T-helper 1 cell treated with Interleukin-12 subunit alpha and Interleukin-12 subunit beta and Interleukin-4 antibody, amounts not matched to agents 30 μg/mL and 1 μg/mL, for 36 hours (primary cell): Measurements from ENCODE around the gene REC8.

Source experiments
- H3K27ac Mint-ChIP-seq: one replicate; pipeline ENCODE4 v1.8.0; 2021; ENCODE audit warnings: mild to moderate bottlenecking, mixed read lengths
- H3K27me3 Mint-ChIP-seq: one replicate; pipeline ENCODE4 v1.8.0; 2021; ENCODE audit warnings: low read depth, mixed read lengths
- H3K36me3 Mint-ChIP-seq: one replicate; pipeline ENCODE4 v1.8.0; 2021; ENCODE audit warnings: low read depth, mixed read lengths
- H3K4me1 Mint-ChIP-seq: one replicate; pipeline ENCODE4 v1.8.0; 2021; ENCODE audit warnings: low read depth, mixed read lengths
- H3K4me3 Mint-ChIP-seq: one replicate; pipeline ENCODE4 v1.8.0; 2021; ENCODE audit warnings: mild to moderate bottlenecking, moderate library complexity, mixed read lengths
- H3K9me3 Mint-ChIP-seq: one replicate; pipeline ENCODE4 v1.8.0; 2021; ENCODE audit warnings: mixed read lengths

The REC8 gene, protein sequence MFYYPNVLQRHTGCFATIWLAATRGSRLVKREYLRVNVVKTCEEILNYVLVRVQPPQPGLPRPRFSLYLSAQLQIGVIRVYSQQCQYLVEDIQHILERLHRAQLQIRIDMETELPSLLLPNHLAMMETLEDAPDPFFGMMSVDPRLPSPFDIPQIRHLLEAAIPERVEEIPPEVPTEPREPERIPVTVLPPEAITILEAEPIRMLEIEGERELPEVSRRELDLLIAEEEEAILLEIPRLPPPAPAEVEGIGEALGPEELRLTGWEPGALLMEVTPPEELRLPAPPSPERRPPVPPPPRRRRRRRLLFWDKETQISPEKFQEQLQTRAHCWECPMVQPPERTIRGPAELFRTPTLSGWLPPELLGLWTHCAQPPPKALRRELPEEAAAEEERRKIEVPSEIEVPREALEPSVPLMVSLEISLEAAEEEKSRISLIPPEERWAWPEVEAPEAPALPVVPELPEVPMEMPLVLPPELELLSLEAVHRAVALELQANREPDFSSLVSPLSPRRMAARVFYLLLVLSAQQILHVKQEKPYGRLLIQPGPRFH

DNA sequence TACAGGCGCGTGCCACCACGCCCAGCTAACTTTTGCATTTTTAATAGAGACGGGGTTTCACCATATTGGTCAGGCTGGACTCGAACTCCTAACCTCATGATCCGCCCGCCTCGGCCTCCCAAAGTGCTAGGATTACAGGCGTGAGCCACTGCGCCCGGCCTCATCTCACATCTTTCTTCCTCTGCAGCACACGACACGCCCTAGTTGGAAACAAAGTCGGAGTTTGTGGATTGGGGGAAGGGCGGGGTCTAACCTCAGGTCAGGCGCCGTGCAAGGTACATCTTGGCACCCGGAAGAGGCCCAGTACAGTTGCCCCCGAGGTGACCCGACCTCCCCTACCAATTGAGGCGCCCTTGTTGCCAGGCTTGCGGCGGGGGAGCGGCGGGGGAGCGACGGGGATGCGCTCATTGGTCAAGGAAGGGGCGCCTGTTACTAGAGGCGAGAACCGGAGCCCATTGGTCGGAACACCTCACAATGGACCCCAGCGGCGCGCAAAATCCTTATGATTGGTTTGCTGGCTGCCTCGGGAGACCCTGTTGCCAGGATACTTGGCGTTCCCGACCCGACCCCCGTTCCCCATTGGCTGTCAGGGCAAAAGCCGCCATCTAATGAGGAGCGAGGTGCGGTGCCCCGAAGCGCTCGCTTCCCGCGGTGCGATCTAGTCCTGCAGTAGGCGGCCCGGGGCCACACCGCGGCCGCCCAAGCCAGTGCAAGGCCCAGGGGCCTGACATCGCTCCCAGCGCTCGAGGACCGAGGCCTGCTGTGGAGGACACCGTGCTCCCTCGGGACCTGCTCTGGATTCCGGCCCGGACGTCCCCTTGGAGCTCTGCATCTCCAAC is at the start of gene REC8:
REC8 (plus strand) TSS at position 659 of the 839 bp plus-strand sequence. CDS start 473 bp downstream, outside the sequence.
- Mint-ChIP-seq H3K27ac (peak within 1 kb of the TSS; percentile 78), H3K4me1 (peaks cover 23% of the 10 kb centered on the region), H3K36me3 (peaks cover 45% of the 10 kb centered on the region), H3K27me3 (no peaks in the 10 kb centered on the region), H3K9me3 (no peaks in the 10 kb centered on the region), H3K4me3 (peak within 1 kb of the TSS; percentile 40)

DNA sequence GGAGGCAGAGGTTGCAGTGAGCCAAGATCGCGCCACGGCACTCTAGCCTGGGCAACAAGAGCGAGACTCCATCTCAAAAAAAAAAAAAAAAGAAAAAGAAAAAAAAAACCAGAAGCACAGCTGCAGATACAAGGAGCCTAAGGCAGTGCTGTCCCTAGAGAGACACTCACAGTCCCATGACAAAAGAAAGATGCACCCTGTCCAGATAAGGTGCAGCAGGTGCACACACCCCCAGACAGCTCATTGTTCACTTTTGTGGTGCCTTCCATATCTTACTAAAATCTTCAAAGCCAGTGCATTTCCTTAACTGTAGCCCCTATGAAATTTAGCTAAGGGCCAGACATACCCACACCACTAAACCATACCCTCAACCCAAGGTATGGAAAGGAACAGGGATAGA is 49.5 kb upstream of the REC8 start:
- Mint-ChIP-seq H3K36me3 (peaks cover 45% of the 10 kb centered on the region), H3K4me3 (no peak overlapping the region), H3K27me3 (no peaks in the 10 kb centered on the region), H3K9me3 (no peaks in the 10 kb centered on the region), H3K4me1 (peaks cover 15% of the 10 kb centered on the region), H3K27ac (no peak overlapping the region)

DNA sequence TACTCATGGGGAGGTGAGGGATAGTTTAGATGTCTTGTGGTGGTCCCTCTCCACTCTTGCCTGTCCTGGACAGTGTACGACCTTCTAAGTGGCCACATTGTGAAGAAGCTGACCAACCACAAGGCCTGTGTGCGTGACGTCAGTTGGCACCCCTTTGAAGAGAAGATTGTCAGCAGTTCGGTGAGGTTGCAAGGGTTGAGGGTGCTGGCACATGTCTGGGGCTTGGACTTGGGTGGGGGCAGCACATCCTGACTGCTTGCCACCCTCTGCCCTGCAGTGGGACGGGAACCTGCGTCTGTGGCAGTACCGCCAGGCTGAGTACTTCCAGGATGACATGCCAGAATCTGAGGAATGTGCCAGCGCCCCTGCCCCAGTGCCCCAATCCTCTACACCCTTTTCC is 49.0 kb upstream of the REC8 start:
- peaks cover 12% of the 10 kb centered on the region for H3K4me1 Mint-ChIP-seq

DNA sequence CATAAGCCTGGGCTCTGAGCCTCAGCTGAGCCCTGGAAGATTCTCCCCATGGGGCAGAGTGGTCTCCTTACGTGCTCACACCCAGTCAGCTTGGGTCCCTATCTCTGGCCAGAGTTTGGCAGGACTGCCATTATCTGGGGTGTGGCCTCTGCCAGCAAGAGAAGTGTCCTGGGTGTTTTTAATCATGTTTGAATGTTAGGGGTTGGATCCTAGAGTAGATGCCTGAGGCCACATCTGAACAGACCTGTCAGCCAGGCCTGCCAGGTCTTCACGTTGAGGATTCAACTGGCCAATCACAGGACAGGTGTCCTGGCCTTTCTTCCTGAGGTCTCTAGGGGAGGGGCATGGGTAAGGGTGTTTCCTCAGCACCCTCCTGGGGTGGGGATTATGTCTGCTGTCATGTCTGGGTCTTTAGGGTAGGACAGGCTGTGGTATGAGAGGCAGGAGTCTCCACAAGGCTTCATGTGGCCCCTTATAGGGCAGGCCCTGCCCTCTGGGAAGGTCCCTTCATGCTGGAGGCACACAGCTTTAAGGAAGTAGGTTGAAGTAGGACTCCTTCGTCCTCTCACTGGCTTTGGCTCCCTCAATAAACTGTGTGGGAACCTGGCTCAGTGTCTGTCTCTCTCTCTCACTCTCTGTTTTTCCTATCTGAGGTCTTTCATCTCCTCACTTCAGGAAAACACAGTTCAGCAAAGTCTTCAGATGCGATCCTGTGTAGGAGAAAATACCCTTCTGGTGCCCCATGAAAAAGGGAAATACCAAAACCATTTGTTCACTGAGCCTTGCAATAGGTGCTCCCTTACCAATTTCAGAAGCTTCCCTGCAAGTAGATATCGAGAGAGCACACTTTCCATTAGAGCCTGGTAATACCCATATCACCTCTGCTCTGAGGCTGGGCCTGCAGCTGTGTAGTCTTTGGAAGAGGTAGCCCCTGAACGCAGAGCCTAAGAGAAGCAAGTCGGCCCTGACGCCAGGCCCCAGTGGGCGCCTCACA is 48.2 kb upstream of the REC8 start:
- Mint-ChIP-seq H3K27me3 (no peaks in the 10 kb centered on the region), H3K4me1 (peaks cover 10% of the 10 kb centered on the region), H3K9me3 (no peaks in the 10 kb centered on the region), H3K36me3 (peaks cover 37% of the 10 kb centered on the region), H3K27ac (peak overlapping the region; percentile 76), H3K4me3 (no peak overlapping the region)

More for the DNA sequence above, 49.0 kb upstream of the REC8 start:
- H3K9me3 Mint-ChIP-seq = no peaks in the 10 kb centered on the region
- no peaks in the 10 kb centered on the region for H3K27me3 Mint-ChIP-seq
- H3K4me3 Mint-ChIP-seq = no peak overlapping the region
- H3K27ac Mint-ChIP-seq = no peak overlapping the region
- H3K36me3 Mint-ChIP-seq = peaks cover 42% of the 10 kb centered on the region

DNA sequence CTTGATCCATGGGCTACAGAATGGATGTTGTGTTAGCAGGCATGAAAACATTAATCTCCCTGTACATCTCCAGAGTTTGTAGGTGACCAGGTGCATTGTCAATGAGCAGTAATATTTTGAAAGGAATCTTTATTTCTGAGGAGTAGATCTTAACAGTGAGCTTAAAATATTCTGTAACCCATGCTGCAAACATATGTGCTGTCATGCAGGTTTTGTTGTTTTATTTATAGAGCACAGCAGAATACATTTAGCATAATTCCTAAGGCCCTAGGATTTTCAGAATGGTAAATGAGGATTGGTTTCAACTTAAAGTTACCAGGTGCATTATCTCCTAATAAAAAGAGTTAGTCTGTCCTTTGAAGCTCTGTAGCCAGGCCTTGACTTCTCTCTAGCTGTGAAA is 44.9 kb upstream of the REC8 start:
- H3K27me3 Mint-ChIP-seq = no peaks in the 10 kb centered on the region
- H3K4me3 Mint-ChIP-seq = no peak overlapping the region
- H3K9me3 Mint-ChIP-seq = no peaks in the 10 kb centered on the region
- H3K4me1 Mint-ChIP-seq = peaks cover 10% of the 10 kb centered on the region
- H3K27ac Mint-ChIP-seq = no peak overlapping the region
- H3K36me3 Mint-ChIP-seq = peaks cover 16% of the 10 kb centered on the region

DNA sequence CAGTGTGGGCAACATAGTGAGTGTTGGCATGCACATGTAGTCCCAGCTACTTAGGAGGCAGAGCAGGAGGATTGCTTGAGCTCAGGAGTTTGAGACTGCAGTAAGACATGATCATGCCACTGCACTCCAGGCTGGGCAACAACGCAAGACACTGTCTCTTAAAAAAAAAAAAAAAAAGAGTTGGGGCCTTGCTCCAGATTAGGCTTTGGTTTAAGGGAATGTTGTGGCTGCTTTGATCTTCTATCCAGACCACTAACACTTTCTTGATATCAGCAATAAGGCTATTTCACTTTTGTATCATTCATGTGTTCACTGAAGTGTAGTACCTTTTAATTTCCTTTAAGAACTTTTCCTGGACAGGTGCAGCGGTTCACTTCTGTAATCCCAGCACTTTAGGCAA is 44.2 kb upstream of the REC8 start:
- Mint-ChIP-seq H3K9me3 (no peaks in the 10 kb centered on the region), H3K4me3 (no peak overlapping the region), H3K4me1 (peaks cover 14% of the 10 kb centered on the region), H3K36me3 (peaks cover 16% of the 10 kb centered on the region), H3K27me3 (no peaks in the 10 kb centered on the region), H3K27ac (no peak overlapping the region)

DNA sequence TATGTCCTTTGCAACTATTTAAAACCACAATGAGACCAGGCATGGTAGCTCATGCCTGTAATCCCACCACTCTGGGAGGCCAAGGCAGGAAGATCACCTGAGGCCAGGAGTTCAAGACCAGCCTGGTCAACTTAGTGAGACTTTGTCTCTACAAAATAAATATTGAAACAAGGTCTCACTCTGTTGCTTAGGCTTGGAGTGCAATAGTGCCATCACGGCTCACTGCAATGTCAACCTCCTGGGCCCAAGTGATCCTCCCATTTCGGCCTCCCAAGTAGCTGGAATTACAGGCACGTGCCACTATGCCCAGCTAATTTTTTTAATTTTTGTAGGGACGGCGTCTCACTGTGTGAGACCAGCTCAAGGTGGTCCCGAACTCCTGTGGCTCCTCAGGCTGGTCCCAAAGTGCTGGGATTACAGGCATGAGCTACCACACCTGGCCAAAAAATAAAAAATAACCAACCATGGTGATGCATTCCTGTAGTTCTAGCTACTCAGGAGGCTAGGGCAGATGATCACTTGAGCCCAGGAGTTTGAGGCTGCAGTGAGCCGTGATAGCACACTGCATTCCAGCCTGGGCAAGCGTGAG is 42.4 kb upstream of the REC8 start:
- Mint-ChIP-seq H3K36me3 (peaks cover 11% of the 10 kb centered on the region), H3K9me3 (no peaks in the 10 kb centered on the region), H3K27me3 (no peaks in the 10 kb centered on the region), H3K27ac (no peak overlapping the region), H3K4me1 (peaks cover 16% of the 10 kb centered on the region), H3K4me3 (no peak overlapping the region)

DNA sequence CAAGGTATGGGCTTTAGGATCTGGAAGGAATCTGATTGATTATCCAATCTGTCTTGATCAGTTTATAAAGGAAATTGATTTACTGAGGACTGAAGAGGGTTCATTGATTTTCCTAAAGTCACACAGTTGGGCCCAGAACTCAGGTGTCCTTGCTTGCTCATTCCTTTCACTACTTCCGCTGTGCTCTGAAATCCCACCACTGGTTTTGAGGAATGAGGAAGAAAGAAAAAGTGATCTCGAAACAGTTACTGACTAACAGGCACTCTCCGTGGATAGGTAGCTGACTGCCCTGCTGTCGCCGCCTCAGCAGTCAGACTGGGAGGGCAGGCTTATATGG is 41.5 kb upstream of the REC8 start, which contains the start of gene FITM1:
FITM1 (plus strand) TSS at position 280 of the 337 bp plus-strand sequence. CDS start 905 bp downstream, outside the sequence.
- H3K4me1 Mint-ChIP-seq = peaks cover 17% of the 10 kb centered on the region
- no peaks in the 10 kb centered on the region for H3K27me3 Mint-ChIP-seq
- H3K27ac Mint-ChIP-seq = peak within 1 kb of the TSS; percentile 65
- H3K9me3 Mint-ChIP-seq = no peaks in the 10 kb centered on the region
- H3K36me3 Mint-ChIP-seq = peaks cover 8% of the 10 kb centered on the region
- no peak within 1 kb of the TSS for H3K4me3 Mint-ChIP-seq

DNA sequence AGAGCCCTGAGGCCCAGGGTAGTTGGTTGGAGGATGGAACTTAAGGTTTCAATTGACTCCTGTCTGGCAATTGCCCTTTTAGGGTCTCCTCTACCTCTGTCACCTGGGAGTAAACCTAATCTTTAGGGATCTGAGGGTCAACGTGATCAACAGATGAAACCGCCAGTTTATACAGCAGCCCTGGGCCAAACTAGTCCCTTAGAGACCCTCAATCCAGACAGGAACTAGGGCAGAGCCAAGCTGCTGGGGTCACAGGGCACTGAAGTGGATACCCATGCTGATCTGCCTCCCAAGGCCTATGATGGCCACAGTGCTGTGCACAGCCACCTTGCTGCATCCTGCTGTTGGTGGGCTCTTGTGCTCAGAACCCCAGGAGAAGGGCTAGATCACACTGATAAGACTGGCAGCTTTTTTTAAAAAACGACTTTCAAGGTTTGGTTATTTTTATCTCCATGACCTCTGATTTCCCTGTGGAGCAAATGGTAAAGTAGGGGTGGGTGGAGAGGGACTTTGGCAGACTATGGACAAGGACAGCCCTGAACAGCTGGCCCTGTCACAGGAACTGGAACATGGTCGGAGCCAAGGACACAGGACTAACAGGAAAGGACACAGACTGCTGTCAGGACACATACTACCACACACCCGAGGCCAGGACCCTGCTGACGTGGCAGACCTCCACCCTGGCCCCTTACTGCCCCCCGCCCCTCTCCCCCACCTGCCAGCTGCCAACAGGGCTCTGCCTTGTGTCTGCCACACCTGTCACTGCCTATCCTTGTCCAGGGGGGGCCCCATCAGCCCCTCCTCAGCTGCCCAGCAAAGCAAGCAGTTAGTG is 40.9 kb upstream of the REC8 start:
- Mint-ChIP-seq H3K4me3 (no peak overlapping the region), H3K36me3 (peaks cover 8% of the 10 kb centered on the region), H3K27ac (peak overlapping the region; percentile 65), H3K9me3 (no peaks in the 10 kb centered on the region), H3K27me3 (no peaks in the 10 kb centered on the region), H3K4me1 (peaks cover 19% of the 10 kb centered on the region)

DNA sequence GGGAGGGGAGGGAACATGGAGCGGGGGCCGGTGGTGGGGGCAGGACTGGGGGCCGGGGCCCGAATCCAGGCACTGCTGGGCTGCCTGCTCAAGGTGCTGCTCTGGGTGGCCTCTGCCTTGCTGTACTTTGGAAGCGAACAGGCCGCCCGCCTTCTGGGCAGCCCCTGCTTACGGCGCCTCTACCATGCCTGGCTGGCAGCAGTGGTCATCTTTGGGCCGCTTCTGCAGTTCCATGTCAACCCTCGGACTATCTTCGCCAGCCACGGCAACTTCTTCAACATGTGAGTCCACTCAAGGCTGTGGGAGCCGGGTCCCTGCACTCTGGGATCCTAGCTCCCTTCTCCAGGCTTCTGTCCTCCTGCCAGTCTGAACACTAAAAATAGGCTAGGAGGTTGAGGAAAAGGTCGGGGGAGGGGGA is 40.3 kb upstream of the REC8 start:
- H3K4me1 Mint-ChIP-seq = peaks cover 19% of the 10 kb centered on the region
- H3K4me3 Mint-ChIP-seq = no peak overlapping the region
- H3K9me3 Mint-ChIP-seq = no peaks in the 10 kb centered on the region
- peaks cover 8% of the 10 kb centered on the region for H3K36me3 Mint-ChIP-seq
- no peaks in the 10 kb centered on the region for H3K27me3 Mint-ChIP-seq
- no peak overlapping the region for H3K27ac Mint-ChIP-seq

DNA sequence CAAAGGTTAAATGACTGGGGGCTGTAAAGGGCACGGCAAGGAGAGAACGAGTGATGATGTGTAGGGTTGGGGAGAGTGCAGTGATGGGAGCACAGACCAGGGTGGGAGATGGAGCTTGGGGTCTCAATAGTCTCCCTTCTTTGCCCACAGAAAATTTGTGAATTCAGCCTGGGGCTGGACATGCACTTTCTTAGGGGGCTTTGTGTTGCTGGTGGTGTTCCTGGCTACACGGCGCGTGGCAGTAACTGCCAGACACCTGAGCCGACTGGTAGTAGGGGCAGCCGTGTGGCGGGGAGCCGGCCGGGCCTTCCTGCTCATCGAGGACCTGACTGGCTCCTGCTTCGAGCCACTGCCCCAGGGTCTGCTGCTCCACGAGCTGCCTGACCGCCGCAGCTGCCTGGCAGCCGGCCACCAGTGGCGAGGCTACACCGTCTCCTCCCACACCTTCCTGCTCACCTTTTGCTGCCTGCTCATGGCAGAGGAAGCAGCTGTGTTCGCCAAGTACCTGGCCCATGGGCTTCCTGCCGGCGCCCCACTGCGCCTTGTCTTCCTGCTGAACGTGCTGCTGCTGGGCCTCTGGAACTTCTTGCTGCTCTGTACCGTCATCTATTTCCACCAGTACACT is 39.7 kb upstream of the REC8 start:
- H3K4me1 Mint-ChIP-seq = peaks cover 25% of the 10 kb centered on the region
- no peak overlapping the region for H3K4me3 Mint-ChIP-seq
- peak overlapping the region; percentile 53 for H3K27ac Mint-ChIP-seq
- peaks cover 14% of the 10 kb centered on the region for H3K36me3 Mint-ChIP-seq
- no peaks in the 10 kb centered on the region for H3K9me3 Mint-ChIP-seq
- H3K27me3 Mint-ChIP-seq = no peaks in the 10 kb centered on the region

DNA sequence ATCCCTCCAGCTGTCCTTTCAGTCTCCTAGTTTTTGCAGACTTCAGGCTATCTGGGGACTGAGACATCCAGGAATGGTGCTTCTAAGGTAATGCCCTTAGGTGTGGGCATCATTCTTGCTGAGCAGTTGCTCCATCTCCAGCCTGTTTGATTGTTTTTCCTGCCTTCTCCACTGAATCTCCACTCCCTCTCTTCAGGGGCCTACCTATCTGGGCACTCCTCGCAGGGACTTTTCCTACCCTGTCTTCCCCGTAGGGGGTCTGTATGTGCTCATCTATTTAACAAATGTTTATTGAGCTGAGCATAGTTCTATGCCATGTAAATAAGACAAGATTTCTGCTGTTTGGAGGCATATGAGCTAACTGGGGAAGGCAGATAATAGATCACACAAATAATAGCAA is 38.9 kb upstream of the REC8 start:
- H3K4me3 Mint-ChIP-seq = no peak overlapping the region
- H3K27ac Mint-ChIP-seq = peak overlapping the region; percentile 53
- H3K9me3 Mint-ChIP-seq = no peaks in the 10 kb centered on the region
- H3K27me3 Mint-ChIP-seq = no peaks in the 10 kb centered on the region
- H3K36me3 Mint-ChIP-seq = peaks cover 17% of the 10 kb centered on the region
- H3K4me1 Mint-ChIP-seq = peaks cover 29% of the 10 kb centered on the region
